Keratinocyte (primary cell): Measurements from ENCODE around the gene DBNDD2.

Experiments
- CTCF ChIP-seq, 3 experiments: IDR thresholded peaks in 1 of 3; conservative IDR thresholded peaks in 1 of 3; optimal IDR thresholded peaks in 1 of 3; 2 replicates in 2 of 3; 3 replicates in 1 of 3; pipeline versions ENCODE3 to v1.5.1; 2011; ENCODE audit warnings: low read length in 3 of 3, mild to moderate bottlenecking in 3 of 3, moderate library complexity in 2 of 3, control low read depth in 1 of 3, inconsistent platforms in 1 of 3; ENCODE audit not compliant: insufficient read depth in 2 of 3; ENCODE audit errors: extremely low read depth in 1 of 3
- EZH2 ChIP-seq: IDR thresholded peaks from one replicate; pipeline ENCODE4 v1.6.1; 2012; ENCODE audit warnings: inconsistent platforms, mild to moderate bottlenecking, low read length, moderate library complexity

GRCh38 chr20:45404438-45404837 lies 3.7 kb upstream of the DBNDD2 start:
- no peak for TF ChIP-seq CTCF (optimal IDR thresholded peaks at IDR 0.05 in 1 of 3, IDR thresholded peaks at IDR 0.05 in 1 of 3, conservative IDR thresholded peaks at IDR 0.05 in 1 of 3; ENCODE audit: extremely low read depth in 1 of 3, insufficient read depth in 2 of 3, low read length in 3 of 3)
- TF ChIP-seq EZH2: no peak
